Motor neuron (in vitro differentiated cells): ENCODE data around the gene NHLRC4. TPM values are rescaled to one million over a fixed set of nuclear protein-coding genes. Genes with fewer than 3 reads are reported as not detected.

Experiments
- ATAC-seq, 8 experiments: fragments of 200-7000 bp; cut with Tn5 transposase; replicated peaks in 6 of 8; 2 replicates each; pipeline ENCODE4 v1.8.0; 2021; ENCODE audit warnings: mild to moderate bottlenecking in 8 of 8, moderate library complexity in 8 of 8
- H3K27ac ChIP-seq, 2 donors: fragments of 250-450 bp; sonication (Bioruptor Pico); 2 replicates each; pipeline ENCODE4 v1.9.0; 2021; ENCODE audit warnings: antibody characterized with exemption in 2 of 2, mild to moderate bottlenecking in 2 of 2, moderate library complexity in 1 of 2
- H3K4me1 ChIP-seq, 2 donors: fragments of 250-450 bp; sonication (Bioruptor Pico); replicated peaks in 1 of 2; 2 replicates each; pipeline ENCODE4 v1.6.1; 2021; ENCODE audit warnings: antibody characterized with exemption in 2 of 2, mild to moderate bottlenecking in 2 of 2, moderate library complexity in 1 of 2
- H3K4me3 ChIP-seq, 5 donors: fragments of 250-450 bp; sonication (Bioruptor Pico); 2 replicates each; pipeline ENCODE4 v1.9.0; 2021; ENCODE audit warnings: antibody characterized with exemption in 5 of 5, mild to moderate bottlenecking in 5 of 5, moderate library complexity in 4 of 5
- WGBS, 10 experiments: fragments of 450-650 bp; shearing (Covaris generic); methylation state at CpG; one replicate each; pipeline ENCODE4 v1.0.0; 2022; 5-methylcytosine and 5-hydroxymethylcytosine counted together
- in situ Hi-C, 9 experiments: fragments of 400-800 bp; cut with MboI; loops; one replicate each; pipeline ENCODE4 v1.15.0; 2021; ENCODE audit warnings: low sequenced_read_pairs in 9 of 9, low pct_unique_long_range_greater_than_20kb in 2 of 9; ENCODE audit not compliant: unreplicated experiment in 9 of 9
- total RNA-seq, 8 experiments: library from RNA; unstranded; fragments of 300-600 nt; gene quantifications; 2 replicates each; pipeline versions ENCODE4 v1.2.3 to v1.2.4, GENCODE V29; 2022

Gene NHLRC4
- total RNA-seq, 8 experiments from 2014 or later, result 0.33 to 2.2 (median 1.0) TPM

DNA sequence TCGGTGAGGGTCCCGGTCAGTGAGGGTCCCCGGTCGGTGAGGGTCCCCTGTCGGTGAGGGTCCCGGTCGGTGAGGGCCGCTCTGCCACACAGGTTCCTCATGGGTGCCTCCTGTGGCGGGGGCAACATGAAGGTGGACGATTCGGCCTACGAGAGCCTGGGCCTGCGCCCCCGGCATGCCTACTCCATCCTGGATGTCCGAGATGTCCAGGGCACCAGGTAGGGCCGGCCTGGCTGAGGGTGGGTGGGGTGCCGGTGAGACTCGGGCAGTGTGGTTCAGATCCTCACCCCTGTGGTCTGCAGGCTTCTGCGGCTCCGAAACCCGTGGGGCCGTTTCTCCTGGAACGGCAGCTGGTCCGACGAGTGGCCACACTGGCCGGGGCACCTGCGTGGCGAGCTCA is 15.6 kb upstream of the NHLRC4 start:
- WGBS, 10 experiments, result 100% methylated on average over 1 to 2 of the region's 28 CpGs; no CpG with 5 or more reads in 7 of the 10 experiments
- no peak overlapping the region for H3K27ac ChIP-seq
- no peak overlapping the region for H3K4me3 ChIP-seq
- H3K4me1 ChIP-seq, result peaks cover 10 to 21% of the 10 kb centered on the region in 2 donors
- no peak for ATAC-seq
- in situ Hi-C loops, result no loop called here

GRCh38 chr16:552171-552570 is 14.6 kb upstream of the NHLRC4 start:
- Histone ChIP-seq H3K27ac (no peak overlapping the region), H3K4me3 (no peak overlapping the region), H3K4me1 (peaks cover 7 to 21% of the 10 kb centered on the region in 2 donors)
- no peak for ATAC-seq
- WGBS, 10 experiments, result no CpG with 5 or more reads among the region's 35 CpGs
- in situ Hi-C loops, result no loop called here

- 94% methylated on average over 7 of the region's 33 CpGs; no CpG with 5 or more reads in 9 of the 10 experiments for WGBS, 10 experiments
- no peak for ATAC-seq
- Histone ChIP-seq H3K27ac (no peak overlapping the region), H3K4me1 (peaks cover 11 to 26% of the 10 kb centered on the region in 2 donors), H3K4me3 (no peak overlapping the region)
- in situ Hi-C loops, result no loop called here
These were observed 13.1 kb upstream of the NHLRC4 start for GRCh38 chr16:553601-554296.

DNA sequence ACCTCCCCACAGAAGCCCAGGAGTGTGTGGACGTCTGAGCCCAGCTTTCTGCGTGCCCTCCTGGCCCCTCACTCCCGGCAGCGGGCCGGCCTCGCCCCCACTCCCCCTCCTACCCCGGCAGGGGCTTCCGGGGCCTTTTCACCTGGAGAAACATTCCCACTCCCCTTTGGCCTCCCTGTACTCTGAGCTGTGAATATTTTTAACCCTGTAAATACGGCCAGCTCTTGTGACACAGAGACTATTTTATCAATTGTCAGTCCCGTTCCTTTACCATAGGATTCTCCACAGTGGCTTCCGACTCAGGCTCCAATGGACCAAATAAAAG is 12.5 kb upstream of the NHLRC4 start:
- in situ Hi-C loops, result no loop called here
- H3K4me3 ChIP-seq, result no peak overlapping the region
- H3K27ac ChIP-seq, result no peak overlapping the region

GRCh38 chr16:554640-555365 is 12.0 kb upstream of the NHLRC4 start:
- in situ Hi-C loops, result no loop called here
- Histone ChIP-seq H3K27ac (no peak overlapping the region), H3K4me1 (peaks cover 22 to 31% of the 10 kb centered on the region in 2 donors), H3K4me3 (no peak overlapping the region)
- ATAC-seq, result peak in 5 of 8 experiments; percentile 19 to 77 (median 44)
- WGBS, 10 experiments, result 17 to 74% (median 65%) methylated on average over 1 to 4 of the region's 54 CpGs; no CpG with 5 or more reads in 7 of the 10 experiments

More for the DNA sequence above, 12.5 kb upstream of the NHLRC4 start:
- no peak for ATAC-seq
- 33 to 42% methylated on average over 2 to 3 of the region's 11 CpGs; no CpG with 5 or more reads in 8 of the 10 experiments for WGBS, 10 experiments
- peaks cover 16 to 29% of the 10 kb centered on the region in 2 donors for H3K4me1 ChIP-seq

GRCh38 chr16:555528-556473 is 11.0 kb upstream of the NHLRC4 start:
- 100% methylated on average over 1 of the region's 32 CpGs; no CpG with 5 or more reads in 9 of the 10 experiments for WGBS, 10 experiments
- Histone ChIP-seq H3K4me1 (peaks cover 26 to 31% of the 10 kb centered on the region in 2 donors), H3K4me3 (no peak overlapping the region), H3K27ac (no peak overlapping the region)
- ATAC-seq, result peak in 4 of 8 experiments; percentile 4 to 16 (median 10)
- in situ Hi-C loops, result no loop called here

GRCh38 chr16:556474-557173 is 10.2 kb upstream of the NHLRC4 start:
- in situ Hi-C loops, result no loop called here
- ATAC-seq, result no peak
- H3K4me3 ChIP-seq, result no peak overlapping the region
- no peak overlapping the region for H3K27ac ChIP-seq
- H3K4me1 ChIP-seq, result peaks cover 29 to 34% of the 10 kb centered on the region in 2 donors
- WGBS, 10 experiments, result 70% methylated on average over 2 of the region's 32 CpGs; no CpG with 5 or more reads in 9 of the 10 experiments

DNA sequence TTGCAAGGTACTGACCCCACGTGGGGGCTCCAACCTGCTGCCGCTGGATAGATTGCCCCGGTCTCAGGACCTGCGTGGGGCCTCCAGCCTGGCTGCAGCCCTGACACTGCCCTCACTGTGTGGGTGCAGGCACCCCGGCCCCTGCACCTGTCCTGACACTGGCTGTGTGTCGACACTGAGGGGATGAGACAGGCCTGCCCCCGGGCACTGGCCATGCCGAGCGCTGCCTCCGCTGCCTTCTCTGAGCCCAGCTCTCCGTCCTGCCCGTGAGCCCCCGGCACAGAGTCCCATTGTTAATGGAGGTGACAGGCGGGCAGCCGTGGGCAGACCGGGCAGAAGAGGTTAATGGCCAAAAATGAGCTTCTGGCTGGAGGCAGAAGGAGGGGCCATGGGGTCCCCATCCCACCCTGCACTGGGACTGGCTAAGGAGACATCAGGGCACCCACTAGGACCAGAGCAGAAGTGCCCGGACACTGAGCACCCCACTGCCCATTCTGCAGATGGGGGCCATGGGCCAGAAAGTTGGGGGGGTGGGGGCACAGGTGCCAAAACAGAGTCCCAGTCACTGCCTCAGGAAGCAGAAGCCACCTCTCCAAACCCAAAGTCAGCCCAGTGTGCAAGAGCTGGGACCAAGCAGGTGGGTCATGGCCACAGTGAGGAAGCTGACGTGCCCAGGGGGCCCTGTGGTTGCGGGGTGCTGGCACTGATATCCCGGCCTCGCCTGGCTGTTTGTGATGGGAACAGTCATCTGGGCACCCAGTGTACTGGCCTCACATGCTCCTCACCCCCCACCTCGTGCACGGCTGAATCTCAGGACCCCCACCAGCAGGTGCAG is 9.1 kb upstream of the NHLRC4 start:
- in situ Hi-C loops, result no loop called here
- Histone ChIP-seq H3K4me3 (no peak overlapping the region), H3K27ac (no peak overlapping the region), H3K4me1 (peaks cover 29 to 34% of the 10 kb centered on the region in 2 donors)
- WGBS, 10 experiments, result 8 to 90% (median 67%) methylated on average over 1 to 5 of the region's 23 CpGs; no CpG with 5 or more reads in 6 of the 10 experiments
- no peak for ATAC-seq

DNA sequence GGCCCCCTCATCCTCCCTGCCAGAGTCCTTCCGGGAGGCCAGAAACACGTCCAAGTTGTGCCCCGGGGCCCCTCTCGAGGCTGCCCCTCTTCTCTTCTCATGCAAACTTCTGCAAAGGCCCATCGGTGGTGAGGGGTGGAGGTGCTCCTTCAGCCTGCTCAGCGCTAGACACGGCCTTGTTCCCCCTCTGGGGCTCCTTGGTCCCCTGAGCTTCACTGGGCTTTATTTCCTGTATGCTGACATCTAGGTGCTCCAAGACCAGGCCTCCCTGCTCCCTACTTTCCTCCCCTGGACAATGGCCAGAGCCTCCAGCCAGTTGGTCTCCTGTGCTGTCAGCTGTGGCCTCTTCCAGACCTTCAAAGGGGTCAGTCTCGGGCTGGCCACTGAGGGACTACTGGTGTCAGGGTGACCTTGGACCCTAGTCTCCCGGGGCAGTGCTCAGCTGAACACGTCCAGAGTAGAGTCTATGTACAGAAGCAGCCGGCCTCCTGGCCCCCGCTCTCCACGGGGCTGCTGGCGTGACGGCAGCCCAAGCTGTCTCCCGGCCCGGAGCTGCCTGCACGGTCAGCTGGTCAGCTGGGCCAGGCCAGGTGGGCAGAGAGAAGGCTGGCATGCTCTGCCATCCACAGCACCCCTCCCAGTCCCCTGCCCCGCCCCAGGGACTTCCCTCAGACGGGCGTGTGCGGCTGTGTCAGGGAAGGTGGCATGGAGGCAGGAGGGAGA is 8.3 kb upstream of the NHLRC4 start:
- no peak overlapping the region for H3K4me3 ChIP-seq
- ATAC-seq, result no peak
- 22 to 76% (median 68%) methylated on average over 2 to 9 of the region's 22 CpGs; no CpG with 5 or more reads in 5 of the 10 experiments for WGBS, 10 experiments
- in situ Hi-C loops, result no loop called here
- no peak overlapping the region for H3K27ac ChIP-seq
- H3K4me1 ChIP-seq, result peaks cover 29 to 34% of the 10 kb centered on the region in 2 donors

DNA sequence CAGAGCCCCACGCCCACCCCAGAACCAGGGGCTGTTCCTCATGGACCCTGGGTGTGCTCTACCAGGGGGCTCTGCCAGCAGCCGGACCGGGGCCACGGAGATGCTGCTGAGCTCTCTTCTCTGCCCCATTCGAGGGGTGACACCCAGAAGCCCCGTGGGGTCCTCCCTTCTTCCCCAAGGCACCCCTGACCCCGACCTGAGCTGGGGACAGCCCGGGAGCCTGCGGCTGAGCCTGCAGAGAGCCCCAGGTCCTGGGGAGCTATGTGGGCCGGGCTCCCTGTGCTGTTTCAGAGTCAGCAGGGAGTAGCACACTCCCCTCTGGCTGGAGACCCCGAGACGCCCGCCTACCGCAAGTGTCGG is 7.8 kb upstream of the NHLRC4 start:
- Histone ChIP-seq H3K4me3 (no peak overlapping the region), H3K4me1 (peaks cover 29 to 32% of the 10 kb centered on the region in 2 donors), H3K27ac (no peak overlapping the region)
- WGBS, 10 experiments, result 90 to 100% methylated on average over 1 to 2 of the region's 15 CpGs; no CpG with 5 or more reads in 8 of the 10 experiments
- in situ Hi-C loops, result no loop called here
- peak in 2 of 8 experiments; percentile 0 to 1 for ATAC-seq

DNA sequence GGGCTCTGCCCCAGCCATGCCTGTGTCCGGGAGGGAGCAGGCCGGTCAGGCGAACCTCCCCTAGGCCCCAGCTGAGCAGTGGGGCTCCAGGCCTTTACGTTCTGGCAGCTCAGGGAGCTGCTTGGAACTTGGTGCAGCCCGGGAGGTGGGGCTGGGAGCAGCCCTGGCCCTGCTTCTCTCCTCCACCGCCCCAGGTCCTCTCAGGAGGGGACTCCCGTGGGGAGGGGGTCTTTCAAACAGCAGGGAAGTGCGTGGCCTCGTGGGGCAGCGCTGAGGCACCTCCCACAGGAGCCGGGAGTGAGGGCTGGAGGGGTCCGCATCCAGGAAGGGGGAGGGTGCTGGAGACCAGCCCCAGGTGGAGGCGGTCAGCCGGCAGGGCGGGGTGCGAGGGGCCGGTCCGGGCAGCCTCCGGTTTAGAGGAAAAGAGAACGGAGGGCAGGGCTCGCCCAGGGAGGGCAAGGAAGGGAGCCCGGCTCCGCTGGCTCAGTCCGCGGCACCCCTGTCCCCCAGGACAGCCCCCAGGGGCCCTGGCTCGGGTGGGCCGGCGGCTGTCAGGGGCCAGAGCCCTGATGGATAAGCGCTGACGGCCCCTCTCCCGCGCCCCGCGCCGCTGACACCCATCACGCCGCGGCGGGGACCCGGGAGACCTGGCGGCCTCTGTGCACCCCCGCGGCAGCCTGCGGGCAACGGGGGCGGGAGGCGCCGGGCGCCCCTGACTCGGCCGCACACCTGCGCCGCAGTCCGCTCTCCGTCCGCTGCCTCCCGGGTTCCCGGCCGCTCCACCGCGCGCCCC is 7.2 kb upstream of the NHLRC4 start:
- peak in 6 of 8 experiments; percentile 6 to 35 (median 13) for ATAC-seq
- Histone ChIP-seq H3K4me1 (peaks cover 26 to 27% of the 10 kb centered on the region in 2 donors), H3K27ac (no peak overlapping the region), H3K4me3 (peak overlapping the region in 4 of 5 donors; percentile 6 to 12 (median 10))
- WGBS, 10 experiments, result 8 to 40% (median 20%) methylated on average over 1 to 12 of the region's 62 CpGs; no CpG with 5 or more reads in 7 of the 10 experiments
- in situ Hi-C loops, result no loop called here
